Fibroblast of lung (primary cell): ENCODE data around the gene TMEM240. TPM values are rescaled to one million over a fixed set of nuclear protein-coding genes. Genes with fewer than 3 reads are reported as not detected.
A peak's percentile ranks its signal among the peaks of the same experiment; 100 is the strongest.

Source experiments
- DNase-seq, 2 donors: peaks; one replicate each; pipeline versions ENCODE4 v3.0.0 to v3.0.0-alpha.2; 2010; ENCODE audit warnings: low read depth in 2 of 2
- H2AFZ ChIP-seq: 2 replicates; pipeline ENCODE4 v1.5.1; 2012; ENCODE audit warnings: low read length, control low read depth, inconsistent platforms
- H3K27ac ChIP-seq: 2 replicates; pipeline ENCODE4 v1.5.1; 2011; ENCODE audit warnings: low read length, control low read depth; ENCODE audit not compliant: insufficient read depth
- H3K27me3 ChIP-seq: 2 replicates; pipeline ENCODE4 v1.5.1; 2011; ENCODE audit warnings: mild to moderate bottlenecking, low read length; ENCODE audit not compliant: control insufficient read depth, insufficient read depth
- H3K36me3 ChIP-seq: 2 replicates; pipeline ENCODE4 v1.5.1; 2011; ENCODE audit warnings: low read length; ENCODE audit not compliant: control insufficient read depth, insufficient read depth
- H3K4me1 ChIP-seq: 2 replicates; pipeline ENCODE4 v1.5.1; 2011; ENCODE audit warnings: low read length; ENCODE audit not compliant: control insufficient read depth, insufficient read depth; ENCODE audit errors: extremely low read depth
- H3K4me2 ChIP-seq: 2 replicates; pipeline ENCODE4 v1.5.1; 2011; ENCODE audit warnings: low read length, control low read depth; ENCODE audit not compliant: insufficient read depth; ENCODE audit errors: extremely low read depth
- H3K4me3 ChIP-seq, 4 experiments: fragments of 200-600 bp in 1 of 4; sonication (generic) in 1 of 4; replicated peaks in 1 of 4; 2 replicates each; pipeline ENCODE4 v1.5.1; 2011 to 2016; ENCODE audit warnings: low read length in 4 of 4, low read depth in 3 of 4, mild to moderate bottlenecking in 3 of 4, control low read depth in 2 of 4, inconsistent platforms in 1 of 4, mixed read lengths in 1 of 4; ENCODE audit not compliant: insufficient read depth in 1 of 4; ENCODE audit errors: control extremely low read depth in 1 of 4
- H3K79me2 ChIP-seq: 2 replicates; pipeline ENCODE4 v1.5.1; 2012; ENCODE audit warnings: mild to moderate bottlenecking, low read length, inconsistent platforms; ENCODE audit not compliant: control insufficient read depth, insufficient read depth
- H3K9ac ChIP-seq: 2 replicates; pipeline ENCODE4 v1.5.1; 2011; ENCODE audit warnings: mild to moderate bottlenecking, low read length, control low read depth; ENCODE audit not compliant: insufficient read depth
- H3K9me3 ChIP-seq: 2 replicates; pipeline ENCODE4 v1.5.1; 2012; ENCODE audit warnings: low read depth, low read length; ENCODE audit not compliant: control insufficient read depth, insufficient read depth
- H4K20me1 ChIP-seq: 2 replicates; pipeline ENCODE4 v1.5.1; 2011; ENCODE audit warnings: low read length; ENCODE audit not compliant: control insufficient read depth, insufficient read depth; ENCODE audit errors: extremely low read depth
- EZH2 ChIP-seq: IDR thresholded peaks from 2 replicates; pipeline ENCODE4 v1.5.1; 2012; ENCODE audit warnings: low read length, control low read depth, mild to moderate bottlenecking; ENCODE audit errors: missing control alignments
- polyA plus RNA-seq, 2 donors: library from polyadenylated mRNA; depleted of rRNA in 1 of 2; stranded (reverse) in 1 of 2; unstranded in 1 of 2; fragments of >200 nt; gene quantifications; 2 replicates each; pipeline ENCODE4 v1.2.1, GENCODE V29; 2011 to 2012; ENCODE audit warnings: missing spikeins in 1 of 2
- total RNA-seq: library from RNA; depleted of rRNA; stranded (reverse); fragments of >200 nt; gene quantifications from 2 replicates; pipeline ENCODE4 v1.2.1, GENCODE V29; 2014
- TF ChIP-seq, protein P1 (sequence below), 2 donors: IDR thresholded peaks in 1 of 2; conservative IDR thresholded peaks in 1 of 2; 1 replicate in 1 of 2; 2 replicates in 1 of 2; pipeline ENCODE4 v1.5.1; 2011 to 2012; ENCODE audit warnings: low read length in 2 of 2, control low read depth in 1 of 2, inconsistent platforms in 1 of 2, low read depth in 1 of 2, mild to moderate bottlenecking in 1 of 2

The TMEM240 gene
- total and polyA plus RNA-seq, 2 donors (not counting 1 experiment from before 2014, with no cell fraction given), result 1.4 to 5.4 TPM

DNA sequence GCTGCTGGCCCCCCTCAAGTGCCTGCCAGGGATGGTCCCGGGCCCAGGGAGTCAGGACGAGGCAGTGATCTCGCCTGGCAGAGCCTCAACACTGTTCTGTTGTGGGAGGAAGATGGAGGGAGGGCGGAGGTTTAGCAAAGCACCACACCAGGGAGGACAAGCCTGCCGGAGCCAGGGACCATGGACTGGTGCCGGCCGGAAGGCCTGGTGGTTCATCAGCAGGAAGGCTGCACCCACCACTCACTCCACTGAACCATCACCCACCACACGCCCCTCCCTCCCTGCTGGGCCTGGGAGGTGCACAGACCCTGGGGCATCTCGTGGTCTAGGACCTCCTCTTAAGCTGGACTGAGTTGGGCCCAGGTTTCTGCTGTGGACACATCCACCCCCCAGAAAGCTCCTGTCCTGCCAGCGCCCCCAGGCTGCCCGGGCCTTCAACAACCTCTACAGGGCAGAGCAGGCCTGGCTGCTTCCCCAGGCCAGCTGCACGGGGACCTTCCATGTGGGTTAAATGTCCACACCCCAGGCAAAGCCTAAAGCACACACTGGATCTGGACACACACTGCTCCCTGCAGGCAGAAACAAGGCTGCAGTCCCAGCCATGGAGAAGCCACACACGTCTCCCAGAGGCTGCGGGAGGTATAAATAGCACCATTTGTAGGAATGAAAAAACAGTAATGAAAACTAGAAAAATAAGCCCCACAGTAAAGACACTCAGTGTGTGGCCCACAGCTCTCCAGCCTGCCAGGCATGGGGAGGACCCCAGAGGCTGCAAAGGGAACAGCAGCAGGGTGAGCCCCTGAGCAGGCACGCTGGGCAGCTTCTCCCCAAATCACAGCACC lies 10.4 kb upstream of the TMEM240 start:
- TF ChIP-seq, protein P1, sequence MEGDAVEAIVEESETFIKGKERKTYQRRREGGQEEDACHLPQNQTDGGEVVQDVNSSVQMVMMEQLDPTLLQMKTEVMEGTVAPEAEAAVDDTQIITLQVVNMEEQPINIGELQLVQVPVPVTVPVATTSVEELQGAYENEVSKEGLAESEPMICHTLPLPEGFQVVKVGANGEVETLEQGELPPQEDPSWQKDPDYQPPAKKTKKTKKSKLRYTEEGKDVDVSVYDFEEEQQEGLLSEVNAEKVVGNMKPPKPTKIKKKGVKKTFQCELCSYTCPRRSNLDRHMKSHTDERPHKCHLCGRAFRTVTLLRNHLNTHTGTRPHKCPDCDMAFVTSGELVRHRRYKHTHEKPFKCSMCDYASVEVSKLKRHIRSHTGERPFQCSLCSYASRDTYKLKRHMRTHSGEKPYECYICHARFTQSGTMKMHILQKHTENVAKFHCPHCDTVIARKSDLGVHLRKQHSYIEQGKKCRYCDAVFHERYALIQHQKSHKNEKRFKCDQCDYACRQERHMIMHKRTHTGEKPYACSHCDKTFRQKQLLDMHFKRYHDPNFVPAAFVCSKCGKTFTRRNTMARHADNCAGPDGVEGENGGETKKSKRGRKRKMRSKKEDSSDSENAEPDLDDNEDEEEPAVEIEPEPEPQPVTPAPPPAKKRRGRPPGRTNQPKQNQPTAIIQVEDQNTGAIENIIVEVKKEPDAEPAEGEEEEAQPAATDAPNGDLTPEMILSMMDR (conservative IDR thresholded peaks at IDR 0.05 in 1 of 2, IDR thresholded peaks at IDR 0.05 in 1 of 2; ENCODE audit: low read depth in 1 of 2, low read length in 2 of 2), result peak; percentile 58 to 63
- TF ChIP-seq EZH2, result no peak
- H3K27ac ChIP-seq, result peak overlapping the region; percentile 0
- H3K27me3 ChIP-seq, result no peaks in the 10 kb centered on the region
- no peak overlapping the region for H3K4me3 ChIP-seq
- H4K20me1 ChIP-seq, result no peaks in the 10 kb centered on the region
- no peak overlapping the region for H3K4me2 ChIP-seq
- peaks cover 8% of the 10 kb centered on the region for H3K36me3 ChIP-seq
- H2AFZ ChIP-seq, result no peak overlapping the region
- H3K4me1 ChIP-seq, result peaks cover 21% of the 10 kb centered on the region
- H3K9me3 ChIP-seq, result no peaks in the 10 kb centered on the region
- DNase-seq, result peak in 1 of 2 donors; percentile 69
- H3K79me2 ChIP-seq, result peaks cover 28% of the 10 kb centered on the region
- H3K9ac ChIP-seq, result peak overlapping the region; percentile 7

DNA sequence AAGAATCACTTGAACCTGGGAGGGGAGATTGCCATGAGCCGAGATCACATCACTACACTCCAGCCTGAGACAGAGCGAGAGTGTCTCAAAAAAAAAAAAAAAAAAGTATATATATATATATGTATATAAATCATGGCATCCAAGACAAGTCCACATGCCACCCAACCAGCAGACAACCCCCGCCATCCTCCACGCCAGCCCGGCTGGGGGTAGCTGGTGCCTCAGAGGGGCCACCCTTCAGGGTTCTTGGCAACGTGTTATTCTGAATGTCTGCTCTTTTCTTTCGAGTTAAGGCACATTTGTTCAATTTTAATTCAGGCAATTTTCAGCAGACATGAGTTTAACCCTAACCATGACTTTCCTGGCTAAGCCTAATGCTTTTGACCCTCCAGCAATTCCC lies 9.7 kb upstream of the TMEM240 start:
- DNase-seq, result no peak
- no peak overlapping the region for H2AFZ ChIP-seq
- H3K27ac ChIP-seq, result peak overlapping the region; percentile 0
- H3K4me2 ChIP-seq, result no peak overlapping the region
- H3K27me3 ChIP-seq, result no peaks in the 10 kb centered on the region
- H3K9ac ChIP-seq, result no peak overlapping the region
- H3K36me3 ChIP-seq, result peaks cover 4% of the 10 kb centered on the region
- no peak for TF ChIP-seq EZH2
- TF ChIP-seq, protein P1 (conservative IDR thresholded peaks at IDR 0.05 in 1 of 2, IDR thresholded peaks at IDR 0.05 in 1 of 2; ENCODE audit: low read depth in 1 of 2, low read length in 2 of 2), result no peak
- no peaks in the 10 kb centered on the region for H4K20me1 ChIP-seq
- H3K4me3 ChIP-seq, result no peak overlapping the region
- H3K9me3 ChIP-seq, result no peaks in the 10 kb centered on the region
- H3K79me2 ChIP-seq, result peaks cover 23% of the 10 kb centered on the region
- peaks cover 18% of the 10 kb centered on the region for H3K4me1 ChIP-seq

- H3K4me3 ChIP-seq, result no peak overlapping the region
- peaks cover 15% of the 10 kb centered on the region for H3K79me2 ChIP-seq
- TF ChIP-seq, protein P1 (conservative IDR thresholded peaks at IDR 0.05 in 1 of 2, IDR thresholded peaks at IDR 0.05 in 1 of 2; ENCODE audit: low read depth in 1 of 2, low read length in 2 of 2), result no peak
- no peak for TF ChIP-seq EZH2
- H3K36me3 ChIP-seq, result peaks cover 4% of the 10 kb centered on the region
- DNase-seq, result no peak
- H3K27me3 ChIP-seq, result no peaks in the 10 kb centered on the region
- H4K20me1 ChIP-seq, result no peaks in the 10 kb centered on the region
- peaks cover 9% of the 10 kb centered on the region for H3K4me1 ChIP-seq
- H3K4me2 ChIP-seq, result no peak overlapping the region
- no peak overlapping the region for H3K9ac ChIP-seq
- no peak overlapping the region for H3K27ac ChIP-seq
- no peaks in the 10 kb centered on the region for H3K9me3 ChIP-seq
- no peak overlapping the region for H2AFZ ChIP-seq
Observed at GRCh38 chr1:1548591-1548990, 8.2 kb upstream of the TMEM240 start.
